MM.1S (cell line): ENCODE results near the gene ELMOD2.

Source experiments
- CTCF ChIP-seq: fragments of 300-600 bp; sonication (generic); IDR thresholded peaks from 2 replicates; pipeline ENCODE4 v1.5.1; 2016; ENCODE audit warnings: antibody characterized with exemption, low read length, mixed read lengths
- EZH2 ChIP-seq: fragments of 300-600 bp; sonication (generic); optimal IDR thresholded peaks from 2 replicates; pipeline ENCODE3; 2017; ENCODE audit warnings: low read depth, mild to moderate bottlenecking, antibody characterized with exemption, low read length, mixed read lengths

- no peak for TF ChIP-seq EZH2
- TF ChIP-seq CTCF: peak; percentile 78
These were observed 71.1 kb downstream of the ELMOD2 start for GRCh38 chr4:140595065-140595464.
